Activated T-helper 1 cell treated with anti-CD3 and anti-CD28 coated beads, Interleukin-12 subunit alpha, Interleukin-12 subunit beta, Interleukin-2, Interleukin-4 antibody, amounts not matched to agents 30 ng/mL and 10 ng/mL and 1 ng/mL, durations not matched to agents 14 hours and 24 hours and 36 hours (primary cell): ENCODE results near the gene CASQ2. TPM values are rescaled to one million over a fixed set of nuclear protein-coding genes. Genes with fewer than 3 reads are reported as not detected.

Source experiments
- DNase-seq: peaks from one replicate; pipeline ENCODE4 v3.0.0; 2021; ENCODE audit warnings: low spot score
- H3K27ac Mint-ChIP-seq: one replicate; pipeline ENCODE4 v1.8.0; 2021; ENCODE audit warnings: mild to moderate bottlenecking, mixed read lengths
- H3K27me3 Mint-ChIP-seq: one replicate; pipeline ENCODE4 v1.8.0; 2022; ENCODE audit warnings: mild to moderate bottlenecking, moderate library complexity, mixed read lengths; ENCODE audit not compliant: insufficient read depth
- H3K36me3 Mint-ChIP-seq: one replicate; pipeline ENCODE4 v1.8.0; 2021; ENCODE audit warnings: low read depth, mixed read lengths
- H3K4me1 Mint-ChIP-seq: one replicate; pipeline ENCODE4 v1.8.0; 2021; ENCODE audit warnings: low read depth, mixed read lengths
- H3K4me3 Mint-ChIP-seq: one replicate; pipeline ENCODE4 v1.8.0; 2021; ENCODE audit warnings: mild to moderate bottlenecking, moderate library complexity, mixed read lengths
- H3K9me3 Mint-ChIP-seq: one replicate; pipeline ENCODE4 v1.8.0; 2021; ENCODE audit warnings: mixed read lengths
- intact Hi-C: fragments of 100-400 bp; cut with micrococcal nuclease; formaldehyde crosslinking; loops from one replicate; pipeline ENCODE4 v1.15.1; 2024
- total RNA-seq: library from RNA; stranded (reverse); gene quantifications from 2 replicates; pipeline ENCODE4 v1.2.3, GENCODE V29; 2022

The CASQ2 gene
- total RNA-seq, 1 donor from 2014 or later, result not detected

DNA sequence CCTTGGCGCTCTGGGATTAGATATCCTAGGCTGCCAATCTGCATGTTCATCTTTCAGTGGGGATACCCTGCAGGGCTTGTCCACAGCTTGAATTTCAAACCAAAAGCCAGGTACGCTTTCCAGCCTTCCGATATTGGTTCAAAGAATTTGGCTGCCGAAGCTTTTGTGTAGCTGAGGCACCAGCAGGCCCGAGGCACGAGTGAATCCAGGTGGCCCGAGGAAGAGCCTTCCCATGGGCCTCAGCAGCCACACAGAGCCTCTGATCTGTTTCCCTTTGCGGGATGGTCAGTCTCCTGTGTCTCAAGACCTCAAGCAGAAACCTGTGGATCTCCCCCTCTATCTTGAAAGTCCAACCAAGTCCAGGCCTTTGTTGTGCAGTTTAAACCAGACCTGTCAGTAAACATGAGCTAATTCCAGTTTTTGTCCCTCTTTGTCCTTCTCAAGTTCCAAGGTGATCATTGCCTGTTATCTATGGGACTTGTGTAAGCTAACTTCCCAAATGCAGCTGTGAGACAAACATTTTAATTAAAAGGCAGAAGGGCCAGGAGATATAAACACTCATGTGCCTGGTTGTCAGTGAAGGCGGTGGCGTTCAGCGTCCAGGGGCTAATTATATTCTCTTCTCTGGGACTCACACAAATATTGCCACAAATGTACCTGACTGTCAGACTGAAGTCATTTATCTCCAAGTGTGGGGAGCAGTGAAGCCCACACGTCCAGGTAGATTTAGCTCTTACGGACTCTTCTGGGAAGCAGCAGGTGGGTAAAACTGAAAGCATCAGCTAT, 96.1 kb downstream of the CASQ2 start:
- peaks cover 3% of the 10 kb centered on the region for H3K9me3 Mint-ChIP-seq
- no peaks in the 10 kb centered on the region for H3K27me3 Mint-ChIP-seq
- H3K36me3 Mint-ChIP-seq, result peaks cover 13% of the 10 kb centered on the region
- H3K27ac Mint-ChIP-seq, result no peak overlapping the region
- H3K4me1 Mint-ChIP-seq, result peaks cover 12% of the 10 kb centered on the region
- H3K4me3 Mint-ChIP-seq, result no peak overlapping the region
- DNase-seq, result no peak
- intact Hi-C loops, result no loop called here

DNA sequence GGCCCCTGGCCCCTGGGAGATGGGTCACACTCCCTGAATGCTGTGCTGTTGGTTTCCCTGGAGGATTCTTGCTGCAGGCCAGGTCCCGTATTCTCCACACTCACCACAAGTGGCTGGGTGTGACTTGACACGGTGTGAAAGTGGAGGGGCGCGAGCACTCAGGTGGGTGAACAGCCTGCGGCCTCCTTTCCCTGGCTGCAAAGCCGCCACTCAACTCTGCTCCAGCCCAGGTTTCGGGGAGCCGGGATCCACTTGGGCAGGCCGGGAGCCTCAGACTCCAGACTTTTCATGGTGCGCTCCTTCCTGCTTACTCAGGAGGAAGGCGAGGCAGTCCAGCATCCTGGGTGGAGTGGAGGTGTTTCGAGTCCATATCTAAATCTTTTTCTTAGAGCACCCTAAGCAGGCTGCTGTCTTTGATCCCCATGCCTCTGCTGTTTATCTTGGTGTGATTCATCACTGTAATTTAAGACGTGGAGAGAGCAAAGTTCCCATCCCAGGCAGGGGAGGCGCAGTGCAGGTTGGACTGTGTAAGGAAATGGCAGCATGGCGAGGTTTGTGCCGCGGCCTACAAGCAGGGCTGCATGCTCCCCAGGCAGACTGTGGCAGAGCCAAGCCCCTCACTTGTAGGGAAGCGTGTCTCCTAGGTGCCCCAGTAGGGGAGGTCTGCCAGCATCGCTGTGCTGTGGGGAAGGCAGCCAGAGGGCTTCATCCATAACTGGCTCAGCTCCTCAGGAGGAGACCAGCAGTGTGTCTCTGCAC, 97.2 kb downstream of the CASQ2 start:
- no peak for DNase-seq
- intact Hi-C loops, result no loop called here
- Mint-ChIP-seq H3K9me3 (peaks cover 3% of the 10 kb centered on the region), H3K27ac (no peak overlapping the region), H3K36me3 (peaks cover 15% of the 10 kb centered on the region), H3K4me1 (peaks cover 12% of the 10 kb centered on the region), H3K4me3 (no peak overlapping the region), H3K27me3 (no peaks in the 10 kb centered on the region)

DNA sequence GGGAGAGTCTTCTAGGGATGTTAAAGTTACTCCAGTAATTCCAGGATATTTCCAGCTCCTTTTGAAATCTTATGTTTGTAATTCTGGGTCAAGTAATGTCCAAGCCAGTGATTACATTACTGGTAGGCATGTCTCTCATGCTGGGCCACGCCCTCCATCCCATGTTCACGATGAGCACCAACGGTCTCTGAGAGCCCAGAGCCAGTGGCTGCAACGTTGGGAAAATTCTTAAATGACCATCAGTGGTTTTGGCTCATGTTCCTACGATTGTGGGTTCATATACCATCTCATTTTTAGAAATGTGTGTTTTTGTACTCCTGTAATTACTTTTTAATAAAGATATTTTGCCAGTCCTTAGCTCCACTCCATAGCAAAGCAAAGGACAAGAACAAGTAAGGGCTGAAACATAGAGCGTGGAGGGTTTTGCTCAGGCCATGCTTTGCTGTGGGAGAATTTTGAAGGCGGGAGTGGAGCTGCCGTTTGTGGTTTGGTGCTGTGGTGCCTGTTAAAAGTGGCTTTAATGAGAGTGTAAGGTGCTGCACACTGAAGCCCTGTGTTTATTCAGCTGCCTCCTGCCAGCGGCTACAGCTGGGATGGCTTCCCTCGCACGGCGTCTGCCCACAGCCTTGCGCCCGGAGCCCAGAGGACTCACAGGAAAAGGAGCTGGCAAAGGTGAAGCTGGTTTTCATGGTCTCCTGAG, 97.9 kb downstream of the CASQ2 start:
- intact Hi-C loops, result no loop called here
- Mint-ChIP-seq H3K4me3 (no peak overlapping the region), H3K36me3 (peaks cover 15% of the 10 kb centered on the region), H3K4me1 (peaks cover 12% of the 10 kb centered on the region), H3K27ac (no peak overlapping the region), H3K27me3 (no peaks in the 10 kb centered on the region), H3K9me3 (peaks cover 3% of the 10 kb centered on the region)
- no peak for DNase-seq

DNA sequence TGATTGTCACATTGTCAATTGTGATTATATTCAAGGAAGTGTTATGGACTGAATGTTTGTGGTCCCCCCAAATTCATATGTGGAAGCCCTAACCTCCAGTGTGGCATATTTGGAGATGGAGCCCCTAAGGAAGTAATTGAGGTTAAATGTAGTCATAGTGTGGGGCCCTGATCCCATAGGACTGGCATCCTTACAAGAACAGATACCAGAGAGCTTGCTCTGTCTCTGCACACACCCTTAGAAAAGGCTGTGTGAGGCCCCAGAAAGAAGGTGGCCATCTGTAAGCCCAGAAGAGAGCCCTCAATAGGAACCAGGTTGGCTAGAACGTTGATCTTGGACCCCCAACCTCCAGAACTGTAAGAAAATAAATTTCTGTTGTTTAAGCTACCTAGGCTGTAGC, 98.6 kb downstream of the CASQ2 start:
- no peak for DNase-seq
- Mint-ChIP-seq H3K4me3 (no peak overlapping the region), H3K9me3 (peaks cover 3% of the 10 kb centered on the region), H3K4me1 (peaks cover 12% of the 10 kb centered on the region), H3K27ac (no peak overlapping the region), H3K36me3 (peaks cover 15% of the 10 kb centered on the region), H3K27me3 (no peaks in the 10 kb centered on the region)
- intact Hi-C loops, result loop anchor here (1.0 kb wide), 1 partner anchor 21 kb away; no protein-coding TSS in a partner anchor

DNA sequence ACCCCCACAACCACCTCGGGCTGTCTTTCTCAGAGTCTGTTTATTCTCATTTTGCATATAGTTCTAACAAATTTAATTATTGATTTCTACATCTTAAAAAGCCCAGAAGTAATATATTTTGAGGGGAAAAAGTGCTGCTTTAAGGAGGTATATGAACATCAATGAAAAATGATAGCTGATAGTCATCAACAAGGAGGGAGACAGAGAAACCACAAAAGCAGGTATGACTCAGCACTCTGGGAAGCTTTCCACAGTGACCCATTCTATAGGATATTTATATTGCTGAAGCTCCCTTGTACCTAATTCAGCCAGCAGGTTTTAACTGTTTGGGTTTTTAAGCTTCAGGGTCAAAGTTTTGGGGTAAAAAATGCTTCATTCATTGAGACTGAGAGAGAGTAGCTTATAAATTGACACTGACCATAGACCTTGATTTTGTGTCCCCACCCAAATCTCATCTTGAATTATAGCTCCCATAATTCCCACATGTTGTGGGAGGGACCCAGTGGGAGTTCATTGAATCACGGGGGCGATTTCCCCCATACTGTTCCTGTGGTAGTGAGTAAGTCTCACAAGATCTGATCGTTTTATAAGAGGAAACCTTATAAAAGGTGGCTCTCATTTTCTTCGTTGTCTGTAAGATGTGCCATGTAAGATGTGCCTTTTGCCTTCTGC, 99.4 kb downstream of the CASQ2 start:
- intact Hi-C loops, result loop anchor here (1.0 kb wide), 1 partner anchor 20 kb away; no protein-coding TSS in a partner anchor
- Mint-ChIP-seq H3K4me3 (no peak overlapping the region), H3K4me1 (peaks cover 12% of the 10 kb centered on the region), H3K27me3 (no peaks in the 10 kb centered on the region), H3K9me3 (peaks cover 3% of the 10 kb centered on the region), H3K27ac (no peak overlapping the region), H3K36me3 (peaks cover 19% of the 10 kb centered on the region)
- no peak for DNase-seq

DNA sequence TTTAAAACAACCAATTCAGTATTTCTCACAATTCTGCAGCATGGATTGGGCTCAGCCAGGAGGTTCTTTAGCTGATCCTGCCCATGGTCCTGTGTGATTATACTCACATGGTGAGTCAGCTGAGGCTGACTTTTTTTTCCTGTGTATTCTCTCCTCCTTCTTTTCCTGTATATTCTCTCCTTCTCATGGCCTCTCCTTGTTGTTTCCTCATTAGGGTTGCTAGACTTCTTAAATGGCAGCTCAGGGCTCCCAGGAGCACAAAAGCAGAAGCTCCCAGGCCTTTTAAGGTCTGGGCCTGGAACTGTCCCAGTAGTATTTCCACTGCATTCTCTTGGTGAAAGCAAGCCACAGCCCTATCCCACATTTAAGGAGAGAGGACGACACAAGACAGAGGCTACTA, 99.9 kb downstream of the CASQ2 start:
- Mint-ChIP-seq H3K36me3 (peaks cover 22% of the 10 kb centered on the region), H3K4me3 (no peak overlapping the region), H3K27me3 (no peaks in the 10 kb centered on the region), H3K9me3 (peaks cover 3% of the 10 kb centered on the region), H3K4me1 (peaks cover 12% of the 10 kb centered on the region), H3K27ac (no peak overlapping the region)
- no peak for DNase-seq
- intact Hi-C loops, result no loop called here

DNA sequence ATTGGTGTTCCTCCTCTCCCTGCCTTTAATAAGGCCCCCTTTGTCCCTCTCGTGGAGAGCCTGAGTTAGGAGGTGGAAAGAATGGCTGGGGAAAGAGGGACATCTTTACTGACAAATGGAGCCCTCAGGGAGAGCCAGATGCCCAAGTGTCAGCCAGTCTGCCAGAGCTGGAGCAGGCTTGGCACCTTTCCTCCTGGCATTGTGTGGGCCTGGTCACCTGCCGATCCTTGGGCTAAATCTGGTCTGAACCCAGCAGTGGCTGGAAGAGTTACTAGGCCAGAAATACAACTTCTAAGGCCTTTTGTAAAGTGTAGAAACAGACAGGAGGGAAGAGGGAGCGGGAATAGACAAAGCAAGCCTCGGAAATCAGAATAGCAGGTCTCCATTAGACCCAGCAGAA, 101.8 kb downstream of the CASQ2 start:
- intact Hi-C loops, result no loop called here
- peaks cover 3% of the 10 kb centered on the region for H3K9me3 Mint-ChIP-seq
- no peaks in the 10 kb centered on the region for H3K27me3 Mint-ChIP-seq
- no peak for DNase-seq
- no peak overlapping the region for H3K27ac Mint-ChIP-seq
- peaks cover 25% of the 10 kb centered on the region for H3K36me3 Mint-ChIP-seq
- no peak overlapping the region for H3K4me3 Mint-ChIP-seq
- H3K4me1 Mint-ChIP-seq, result peaks cover 12% of the 10 kb centered on the region

DNA sequence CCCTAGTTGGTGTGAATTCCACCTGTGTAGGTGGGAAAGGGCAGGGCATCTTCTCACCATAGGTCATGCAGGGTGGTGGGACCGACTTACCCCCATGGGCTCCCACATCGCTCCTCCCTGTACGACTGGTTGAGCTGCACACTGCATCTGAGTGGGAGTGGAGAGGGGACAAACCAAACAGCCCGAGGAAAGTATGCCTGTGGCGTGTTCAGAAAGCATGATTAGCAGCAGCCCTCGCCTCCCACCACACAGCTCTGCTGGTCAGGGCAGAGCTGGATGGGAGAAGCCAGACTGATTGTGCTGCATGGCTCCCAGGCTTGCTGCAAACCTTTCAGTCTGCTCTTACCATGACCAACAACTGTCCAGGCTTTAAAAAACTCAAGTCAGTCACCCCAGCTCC, 102.3 kb downstream of the CASQ2 start:
- no peak overlapping the region for H3K27ac Mint-ChIP-seq
- no peak overlapping the region for H3K4me3 Mint-ChIP-seq
- peaks cover 3% of the 10 kb centered on the region for H3K9me3 Mint-ChIP-seq
- peaks cover 12% of the 10 kb centered on the region for H3K4me1 Mint-ChIP-seq
- H3K36me3 Mint-ChIP-seq, result peaks cover 25% of the 10 kb centered on the region
- intact Hi-C loops, result no loop called here
- DNase-seq, result no peak
- no peaks in the 10 kb centered on the region for H3K27me3 Mint-ChIP-seq

DNA sequence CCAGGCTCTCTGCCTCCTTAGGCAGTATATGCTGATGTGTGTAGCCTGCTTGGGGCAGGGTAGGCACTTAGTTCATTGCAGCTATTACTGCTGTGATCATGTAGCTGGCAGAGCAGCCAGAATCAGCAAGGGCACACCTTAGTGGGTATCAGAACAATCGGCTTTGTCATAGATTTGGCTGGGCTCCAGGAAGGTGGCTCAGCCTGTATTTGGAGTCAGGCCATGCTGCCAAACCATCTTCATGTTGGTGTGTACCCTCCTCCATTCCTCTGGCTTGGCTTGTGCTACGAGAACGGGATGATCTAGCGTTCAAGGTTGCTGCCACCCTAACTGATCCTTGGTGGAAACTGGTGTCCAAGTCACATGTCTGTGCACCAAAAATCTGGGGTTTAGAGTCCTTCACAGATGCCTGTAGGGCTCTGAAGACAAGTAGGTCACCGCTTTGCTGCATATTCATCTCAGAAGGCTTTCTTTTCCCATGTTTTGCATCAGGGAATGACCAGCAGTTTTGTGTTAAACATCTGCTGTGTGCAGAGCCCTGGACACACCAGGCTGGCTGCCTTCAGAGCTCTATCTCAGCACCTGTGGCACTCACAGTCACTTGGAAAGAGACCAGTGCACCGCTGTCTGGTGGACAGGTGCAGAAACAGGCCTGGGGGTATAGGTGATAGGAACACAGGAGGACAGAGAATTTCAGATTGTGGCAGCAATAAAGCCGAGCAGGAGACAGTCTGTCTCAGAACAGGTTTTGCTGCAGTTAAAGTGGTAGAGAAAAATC, 103.0 kb downstream of the CASQ2 start:
- Mint-ChIP-seq H3K9me3 (peaks cover 3% of the 10 kb centered on the region), H3K4me1 (peaks cover 12% of the 10 kb centered on the region), H3K27me3 (no peaks in the 10 kb centered on the region), H3K36me3 (peaks cover 31% of the 10 kb centered on the region), H3K27ac (no peak overlapping the region), H3K4me3 (no peak overlapping the region)
- no peak for DNase-seq
- intact Hi-C loops, result no loop called here

DNA sequence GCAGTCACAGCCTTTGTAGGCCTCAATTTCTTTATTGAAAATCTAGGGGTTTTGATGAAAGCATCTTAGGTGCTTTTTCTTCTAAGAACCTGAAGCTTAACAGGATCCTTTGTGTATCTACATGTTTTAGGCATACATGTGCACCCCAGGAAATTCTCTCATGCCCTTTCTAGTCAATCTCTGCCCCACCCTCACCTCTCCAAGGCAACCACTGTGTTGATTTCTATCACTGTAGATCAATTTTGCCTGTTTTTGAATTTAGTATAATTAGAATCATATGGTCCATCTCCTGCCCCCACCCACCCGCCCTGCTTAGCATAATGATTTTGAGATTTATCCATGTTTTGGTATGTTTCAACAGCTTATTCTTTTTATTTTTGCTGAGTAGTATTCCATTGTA, 107.4 kb downstream of the CASQ2 start:
- intact Hi-C loops, result no loop called here
- Mint-ChIP-seq H3K36me3 (peaks cover 34% of the 10 kb centered on the region), H3K4me1 (peaks cover 8% of the 10 kb centered on the region), H3K4me3 (no peak overlapping the region), H3K27ac (no peak overlapping the region), H3K27me3 (no peaks in the 10 kb centered on the region), H3K9me3 (no peaks in the 10 kb centered on the region)
- DNase-seq, result no peak

DNA sequence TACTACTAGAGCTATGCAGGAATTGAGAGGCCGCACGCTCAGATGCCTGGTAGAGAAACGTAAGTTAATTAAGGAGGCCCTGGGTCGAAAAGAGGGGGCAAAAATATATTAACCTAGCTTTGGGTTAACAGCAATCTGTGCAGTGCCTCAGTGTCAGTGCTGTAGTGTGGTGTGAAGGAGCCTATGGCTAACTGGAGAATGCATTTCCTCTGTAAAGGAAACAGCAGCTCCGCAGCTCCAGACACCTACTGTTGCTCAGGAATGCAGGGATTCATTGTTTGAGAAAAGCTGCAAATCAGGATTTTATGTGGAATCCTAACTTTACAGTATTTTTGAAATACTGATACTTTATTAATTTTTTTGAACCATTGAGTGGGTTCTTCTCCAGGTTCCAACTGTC, 108.4 kb downstream of the CASQ2 start:
- Mint-ChIP-seq H3K36me3 (peaks cover 38% of the 10 kb centered on the region), H3K27me3 (no peaks in the 10 kb centered on the region), H3K4me1 (peaks cover 17% of the 10 kb centered on the region), H3K27ac (no peak overlapping the region), H3K4me3 (no peak overlapping the region), H3K9me3 (no peaks in the 10 kb centered on the region)
- intact Hi-C loops, result no loop called here
- DNase-seq, result no peak

DNA sequence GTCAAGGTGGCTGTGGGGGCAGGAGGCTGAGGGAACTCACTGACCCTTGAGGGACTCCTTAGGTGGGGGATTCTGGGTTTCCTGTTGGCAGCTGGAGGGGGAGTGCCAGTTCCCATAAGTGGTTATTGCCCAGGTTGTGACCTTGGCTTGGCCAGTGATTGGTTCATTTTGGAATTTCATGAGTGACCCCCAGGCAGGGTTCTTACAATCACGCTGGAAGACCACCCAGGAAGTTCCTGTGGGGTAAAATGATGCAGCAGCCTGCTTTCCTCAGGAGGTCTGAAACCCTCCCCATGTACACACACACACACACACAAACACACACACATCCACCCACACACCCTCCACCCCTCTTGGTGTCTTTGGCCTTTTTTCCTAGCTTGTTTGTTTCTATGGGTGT, 109.9 kb downstream of the CASQ2 start:
- intact Hi-C loops, result no loop called here
- Mint-ChIP-seq H3K27me3 (peaks cover 1% of the 10 kb centered on the region), H3K9me3 (no peaks in the 10 kb centered on the region), H3K36me3 (peaks cover 35% of the 10 kb centered on the region), H3K27ac (no peak overlapping the region), H3K4me1 (peaks cover 30% of the 10 kb centered on the region), H3K4me3 (no peak overlapping the region)
- DNase-seq, result no peak
